ENCODE results near the gene EXOC3L1. TPM values are rescaled to one million over a fixed set of nuclear protein-coding genes. Genes with fewer than 3 reads are reported as not detected.
A peak's percentile ranks its signal among the peaks of the same experiment; 100 is the strongest.

The EXOC3L1 gene
- total RNA-seq, 4 donors from 2014 or later = 1.2 to 10.9 (median 4.7) TPM

DNA sequence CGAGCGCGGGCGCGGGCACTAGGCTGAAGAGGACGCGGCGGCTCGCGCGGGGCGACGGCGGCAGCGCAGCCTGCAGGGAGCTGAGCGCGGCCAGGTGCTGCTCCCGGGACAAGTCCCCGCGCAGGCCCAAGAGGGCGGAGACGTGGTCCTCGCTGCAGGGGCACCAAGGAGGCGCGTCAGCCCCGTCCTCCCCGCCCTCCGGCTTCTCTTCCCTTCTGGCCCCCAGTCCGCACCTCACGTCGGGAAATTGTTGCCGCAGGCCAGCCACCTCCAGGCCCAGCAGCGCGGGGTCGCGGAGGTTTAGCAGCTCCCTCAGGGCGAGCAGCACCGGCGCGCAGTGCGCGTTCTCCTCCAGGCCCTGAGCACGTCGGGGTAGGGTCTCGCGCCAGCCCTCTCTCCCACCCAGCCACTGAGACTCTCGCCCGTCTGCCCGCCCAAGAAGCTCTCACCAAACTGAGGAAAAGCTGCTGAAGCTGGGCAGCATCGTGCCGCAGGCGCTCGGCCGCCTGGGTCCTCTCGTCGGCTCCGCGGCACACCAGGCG lies 5.4 kb downstream of the EXOC3L1 start:
- no peaks in the 10 kb centered on the region for H3K27me3 ChIP-seq
- peak overlapping the region; percentile 92 to 96 (median 94) for H3K27ac ChIP-seq
- no peak for DNase-seq
- peak overlapping the region; percentile 58 to 72 (median 70) for H3K4me3 ChIP-seq
- H3K9me3 ChIP-seq = no peaks in the 10 kb centered on the region
- TF ChIP-seq POLR2A (IDR thresholded peaks at IDR 0.05) = no peak
- TF ChIP-seq, protein P1, sequence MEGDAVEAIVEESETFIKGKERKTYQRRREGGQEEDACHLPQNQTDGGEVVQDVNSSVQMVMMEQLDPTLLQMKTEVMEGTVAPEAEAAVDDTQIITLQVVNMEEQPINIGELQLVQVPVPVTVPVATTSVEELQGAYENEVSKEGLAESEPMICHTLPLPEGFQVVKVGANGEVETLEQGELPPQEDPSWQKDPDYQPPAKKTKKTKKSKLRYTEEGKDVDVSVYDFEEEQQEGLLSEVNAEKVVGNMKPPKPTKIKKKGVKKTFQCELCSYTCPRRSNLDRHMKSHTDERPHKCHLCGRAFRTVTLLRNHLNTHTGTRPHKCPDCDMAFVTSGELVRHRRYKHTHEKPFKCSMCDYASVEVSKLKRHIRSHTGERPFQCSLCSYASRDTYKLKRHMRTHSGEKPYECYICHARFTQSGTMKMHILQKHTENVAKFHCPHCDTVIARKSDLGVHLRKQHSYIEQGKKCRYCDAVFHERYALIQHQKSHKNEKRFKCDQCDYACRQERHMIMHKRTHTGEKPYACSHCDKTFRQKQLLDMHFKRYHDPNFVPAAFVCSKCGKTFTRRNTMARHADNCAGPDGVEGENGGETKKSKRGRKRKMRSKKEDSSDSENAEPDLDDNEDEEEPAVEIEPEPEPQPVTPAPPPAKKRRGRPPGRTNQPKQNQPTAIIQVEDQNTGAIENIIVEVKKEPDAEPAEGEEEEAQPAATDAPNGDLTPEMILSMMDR (IDR thresholded peaks at IDR 0.05) = no peak
- H3K4me1 ChIP-seq = peaks cover 6 to 44% (median 15%) of the 10 kb centered on the region in 4 donors
- H3K36me3 ChIP-seq = no peaks in the 10 kb centered on the region

DNA sequence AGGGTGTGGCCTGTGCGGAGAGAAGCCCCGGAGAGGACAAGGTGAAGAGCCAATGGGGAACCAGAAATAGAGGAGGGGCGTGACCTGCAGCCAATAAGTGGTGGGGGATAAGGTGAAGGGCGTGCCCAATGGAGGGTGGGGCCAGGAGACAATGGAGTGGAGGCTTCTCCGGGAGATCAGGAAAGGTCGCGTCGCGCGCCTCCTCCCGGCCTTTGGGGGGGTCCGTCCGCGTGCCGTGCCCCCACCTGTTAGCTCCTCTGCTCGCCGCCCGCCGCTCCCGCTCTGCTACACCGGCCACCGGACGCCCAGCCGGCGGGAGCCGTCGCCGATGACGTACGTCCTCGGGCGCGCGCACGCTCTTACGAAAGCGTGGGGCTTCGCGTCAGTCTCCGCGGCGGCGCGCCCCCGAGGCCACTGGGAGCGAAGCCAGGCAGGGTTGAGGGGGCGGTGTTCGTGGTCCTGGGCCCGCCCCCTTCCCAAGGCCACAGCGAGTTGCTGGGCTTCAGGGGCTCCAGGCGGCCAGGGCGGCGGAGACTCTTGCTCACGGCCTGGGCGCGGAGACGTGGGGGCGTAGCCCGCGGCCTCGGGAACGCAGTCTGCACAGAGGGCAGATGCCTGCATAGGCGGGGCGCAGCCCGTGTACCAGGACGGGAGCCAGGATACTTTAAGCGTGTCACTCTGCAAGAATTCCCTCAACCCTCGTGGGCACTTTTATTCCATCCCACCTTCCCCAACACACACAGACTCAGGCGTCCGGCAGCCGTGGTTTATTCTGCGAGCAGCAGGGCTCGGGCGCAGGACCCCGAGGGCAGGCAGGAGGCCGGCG lies 6.1 kb downstream of the EXOC3L1 start, which contains the start of gene MATCAP1:
MATCAP1 (minus strand) TSS at position 337 of the 826 bp plus-strand sequence. CDS start 3,353 bp downstream, outside the sequence.
- H3K27me3 ChIP-seq = no peaks in the 10 kb centered on the region
- peak within 1 kb of the TSS; percentile 58 to 72 (median 70) for H3K4me3 ChIP-seq
- peak; percentile 95 to 97 (median 95) for DNase-seq
- no peaks in the 10 kb centered on the region for H3K36me3 ChIP-seq
- TF ChIP-seq POLR2A (IDR thresholded peaks at IDR 0.05) = peak; percentile 47 to 63
- TF ChIP-seq, protein P1 (IDR thresholded peaks at IDR 0.05) = peak in 2 of 6 experiments; percentile 10 to 12
- H3K9me3 ChIP-seq = no peaks in the 10 kb centered on the region
- peaks cover 6 to 49% (median 15%) of the 10 kb centered on the region in 4 donors for H3K4me1 ChIP-seq
- H3K27ac ChIP-seq = peak within 1 kb of the TSS; percentile 92 to 96 (median 94)

DNA sequence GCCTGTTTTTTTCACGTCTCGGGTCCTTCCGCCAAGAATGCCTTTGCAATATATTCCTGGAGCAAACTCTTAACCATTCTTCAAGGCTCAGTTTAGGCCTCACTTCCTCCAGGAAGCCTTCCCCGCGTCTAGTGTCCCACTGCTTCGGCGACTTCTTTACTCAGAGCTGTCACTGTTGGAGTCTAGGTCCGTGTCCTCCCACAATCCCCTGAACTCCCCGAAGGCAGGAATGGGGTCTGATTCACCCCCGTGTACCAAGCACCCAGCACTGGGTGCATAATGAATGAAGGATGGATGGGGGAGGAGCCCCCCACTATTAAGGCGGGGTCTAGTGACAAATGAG lies 6.7 kb downstream of the EXOC3L1 start:
- H3K9me3 ChIP-seq = no peaks in the 10 kb centered on the region
- no peak for DNase-seq
- H3K4me1 ChIP-seq = peaks cover 6 to 55% (median 19%) of the 10 kb centered on the region in 4 donors
- H3K4me3 ChIP-seq = peak overlapping the region; percentile 58 to 72 (median 70)
- no peaks in the 10 kb centered on the region for H3K36me3 ChIP-seq
- H3K27ac ChIP-seq = peak overlapping the region; percentile 92 to 96 (median 94)
- no peak for TF ChIP-seq POLR2A (IDR thresholded peaks at IDR 0.05)
- TF ChIP-seq, protein P1 (IDR thresholded peaks at IDR 0.05) = no peak
- no peaks in the 10 kb centered on the region for H3K27me3 ChIP-seq

DNA sequence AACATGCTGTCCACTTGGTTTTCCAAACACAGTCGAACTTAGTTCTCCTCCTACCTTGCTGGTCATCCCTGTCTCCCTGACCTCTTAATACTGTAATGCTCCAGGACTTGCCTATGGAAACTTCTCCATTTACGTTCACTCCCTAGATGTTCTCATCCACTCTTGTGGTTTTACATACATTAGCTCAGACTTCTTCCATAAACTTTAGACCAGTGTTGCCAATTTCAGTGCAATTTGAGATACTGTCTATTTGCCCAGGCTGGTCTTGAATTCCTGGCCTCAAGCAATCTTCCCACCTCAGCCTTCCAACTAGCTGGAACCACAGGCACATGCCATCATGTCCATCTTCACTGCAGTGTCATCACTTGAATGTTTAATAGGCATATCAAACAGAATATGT lies 7.6 kb downstream of the EXOC3L1 start:
- peaks cover 9 to 62% (median 21%) of the 10 kb centered on the region in 4 donors for H3K4me1 ChIP-seq
- peak overlapping the region in 1 of 4 donors; percentile 41 for H3K27ac ChIP-seq
- H3K4me3 ChIP-seq = no peak overlapping the region
- DNase-seq = no peak
- no peaks in the 10 kb centered on the region for H3K9me3 ChIP-seq
- no peaks in the 10 kb centered on the region for H3K36me3 ChIP-seq
- TF ChIP-seq, protein P1 (IDR thresholded peaks at IDR 0.05) = no peak
- TF ChIP-seq POLR2A (IDR thresholded peaks at IDR 0.05) = no peak
- no peaks in the 10 kb centered on the region for H3K27me3 ChIP-seq

DNA sequence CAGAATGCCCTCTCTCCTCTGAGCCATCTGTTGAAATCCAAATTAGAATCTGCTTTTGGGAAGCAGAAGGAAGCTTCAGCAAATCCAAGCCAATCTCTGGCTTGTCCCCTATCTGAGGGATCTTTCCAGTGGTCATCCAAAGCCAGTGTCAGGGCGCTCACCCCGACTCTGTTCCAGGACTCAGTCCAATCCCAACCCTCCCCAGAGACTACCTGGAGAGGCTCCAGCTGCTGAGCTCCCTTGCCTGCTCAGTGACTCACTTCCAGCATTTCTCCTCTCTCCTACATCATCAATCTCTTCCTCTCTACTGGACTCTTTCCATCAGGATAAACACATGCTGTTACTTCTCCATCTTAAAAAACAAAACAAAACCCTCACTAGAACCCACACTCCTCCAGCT lies 8.6 kb downstream of the EXOC3L1 start:
- Histone ChIP-seq H3K36me3 (no peaks in the 10 kb centered on the region), H3K9me3 (no peaks in the 10 kb centered on the region), H3K27ac (peak overlapping the region; percentile 26 to 51 (median 38)), H3K27me3 (no peaks in the 10 kb centered on the region), H3K4me1 (peaks cover 9 to 62% (median 21%) of the 10 kb centered on the region in 4 donors), H3K4me3 (no peak overlapping the region)
- no peak for DNase-seq
- TF ChIP-seq, protein P1 (IDR thresholded peaks at IDR 0.05) = no peak
- TF ChIP-seq POLR2A (IDR thresholded peaks at IDR 0.05) = no peak
